ENCODE measurements around the gene FFAR2.
"Not testable (repeated sequence)": the region's sequence is repeated elsewhere in the genome, so short reads cannot be mapped to it uniquely, and the experiment has no call there.

The FFAR2 gene

GRCh38 chr19:35458192-35458591 lies 10.1 kb downstream of the FFAR2 start:
- DNase-seq, result no peak

DNA sequence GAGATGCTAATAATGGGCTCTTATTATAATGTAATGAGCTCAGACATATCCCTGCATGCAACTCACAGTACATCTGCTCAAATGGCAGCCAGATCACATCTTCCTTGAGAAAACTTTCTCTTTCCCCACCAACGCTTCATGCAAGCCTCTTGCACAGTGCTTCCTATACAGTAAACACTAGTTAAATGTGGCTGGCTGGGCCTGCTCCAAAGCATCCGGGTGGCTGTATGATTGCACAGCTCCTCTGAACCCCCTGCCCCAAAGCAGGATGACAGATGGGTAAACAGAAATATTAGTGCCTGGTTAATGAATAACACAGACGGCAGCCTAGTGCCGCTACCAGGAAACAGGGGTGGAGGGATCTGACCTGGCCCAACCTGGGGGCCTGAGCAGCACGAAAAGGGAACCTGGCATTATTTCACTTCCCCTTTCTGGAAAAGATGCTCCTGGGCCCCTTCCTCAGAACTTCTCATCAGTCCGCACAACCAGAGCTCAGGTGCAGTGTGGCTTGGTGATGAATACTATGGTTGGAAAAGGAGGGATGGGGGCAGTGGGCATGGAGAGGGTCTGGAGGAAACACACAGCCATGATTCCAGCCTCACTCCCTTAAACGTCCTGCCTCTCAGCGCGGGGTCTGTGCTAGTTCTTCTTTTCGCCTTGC lies 10.8 kb downstream of the FFAR2 start:
- no peak for DNase-seq

DNA sequence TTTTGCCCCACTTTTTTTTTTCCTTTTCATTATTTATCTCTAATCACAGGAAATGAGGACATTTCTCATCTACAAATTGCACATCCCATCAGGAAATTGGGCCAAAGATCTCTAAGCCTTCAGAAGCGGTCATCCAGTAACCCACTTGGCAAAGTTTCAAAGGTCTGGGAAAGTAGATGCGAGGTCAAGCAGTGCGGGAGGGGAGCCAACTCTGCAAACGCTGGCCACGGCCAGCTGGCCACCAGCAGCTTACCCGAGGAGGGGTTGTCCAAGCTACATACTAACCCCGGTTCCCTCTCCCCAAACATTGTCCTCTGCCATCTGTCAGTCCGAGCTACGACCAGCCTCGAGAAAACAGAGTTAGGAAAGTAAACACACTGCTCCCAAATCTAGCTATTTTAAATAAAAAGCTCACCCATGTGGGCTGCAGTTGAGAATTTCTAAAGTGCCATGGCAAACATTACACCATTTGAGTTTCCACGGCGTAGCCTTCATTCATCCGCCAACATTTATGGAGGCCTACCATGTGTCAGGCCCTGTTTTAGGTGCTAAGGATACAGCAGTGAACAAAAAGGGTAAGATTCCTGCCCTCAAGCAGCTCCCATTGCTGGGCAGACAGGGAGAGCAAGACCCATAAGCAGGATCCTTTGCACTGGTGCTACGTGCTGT lies 11.5 kb downstream of the FFAR2 start:
- no peak for DNase-seq

DNA sequence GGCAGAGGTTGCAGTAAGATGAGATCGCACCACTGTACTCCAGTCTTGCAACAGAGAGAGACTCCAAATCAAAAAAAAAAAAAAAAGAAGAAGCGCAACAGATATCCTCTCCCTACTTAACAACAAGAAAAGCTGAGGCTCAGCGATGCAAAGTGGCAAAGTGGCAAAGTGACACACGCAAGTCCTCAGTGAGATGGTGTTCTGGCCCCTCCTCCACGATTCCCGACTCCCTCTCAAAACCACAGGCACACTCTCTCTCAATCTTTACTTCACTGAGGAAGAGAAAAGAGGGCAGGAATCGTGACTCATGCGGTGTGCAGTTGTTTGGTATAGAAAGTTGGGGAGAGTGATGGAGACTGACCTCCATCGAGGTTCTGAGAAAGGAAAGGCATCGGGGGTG lies 12.6 kb downstream of the FFAR2 start:
- DNase-seq, result no peak

- no peak for DNase-seq
Measured at GRCh38 chr19:35461060-35461459, 13.0 kb downstream of the FFAR2 start.

GRCh38 chr19:35461788-35462187 lies 13.7 kb downstream of the FFAR2 start:
- not testable (repeated sequence) for DNase-seq

GRCh38 chr19:35462476-35462953 lies 14.5 kb downstream of the FFAR2 start:
- no peak for DNase-seq

DNA sequence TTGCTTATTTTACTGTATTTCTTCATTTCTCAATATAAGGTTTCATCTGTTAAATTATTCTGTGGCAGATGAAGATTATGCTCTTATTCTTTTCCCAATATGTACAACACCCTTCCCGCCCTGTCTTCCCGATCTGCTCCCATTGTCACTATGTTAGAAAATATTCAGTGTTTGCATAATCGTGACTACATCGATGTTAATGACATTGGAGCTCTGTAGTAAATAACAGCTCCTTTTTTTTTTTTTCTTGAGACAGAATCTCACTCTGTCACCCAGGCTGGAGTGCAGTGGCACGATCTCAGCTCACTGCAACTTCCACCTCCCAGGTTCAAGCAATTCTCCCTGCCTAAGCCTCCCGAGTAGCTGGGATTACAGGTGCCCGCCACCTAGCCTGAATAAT lies 14.9 kb downstream of the FFAR2 start:
- not testable (repeated sequence) for DNase-seq

GRCh38 chr19:35466259-35466658 lies 18.2 kb downstream of the FFAR2 start:
- DNase-seq, result no peak

- DNase-seq, result peak; percentile 2
Measured at GRCh38 chr19:35468637-35469036, 20.6 kb downstream of the FFAR2 start.

DNA sequence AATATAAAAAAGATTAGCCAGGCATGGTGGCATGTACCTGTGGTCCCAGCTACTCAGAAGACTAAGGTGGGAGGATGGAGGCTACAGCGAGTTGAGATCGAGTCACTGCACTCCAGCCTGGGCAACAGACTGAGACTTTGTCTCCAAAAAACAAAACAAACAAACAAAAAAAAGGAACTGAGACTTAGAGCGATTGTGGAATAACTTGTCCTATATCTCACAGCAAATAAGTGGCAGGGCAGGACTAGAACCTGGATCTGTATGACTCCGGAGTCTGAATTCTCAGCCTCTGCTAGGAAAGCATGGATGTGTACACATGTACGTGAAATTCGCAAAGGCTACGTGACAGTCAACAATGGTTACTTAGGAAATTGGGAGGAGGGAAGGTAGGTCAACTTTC lies 22.1 kb downstream of the FFAR2 start:
- DNase-seq, result no peak

DNA sequence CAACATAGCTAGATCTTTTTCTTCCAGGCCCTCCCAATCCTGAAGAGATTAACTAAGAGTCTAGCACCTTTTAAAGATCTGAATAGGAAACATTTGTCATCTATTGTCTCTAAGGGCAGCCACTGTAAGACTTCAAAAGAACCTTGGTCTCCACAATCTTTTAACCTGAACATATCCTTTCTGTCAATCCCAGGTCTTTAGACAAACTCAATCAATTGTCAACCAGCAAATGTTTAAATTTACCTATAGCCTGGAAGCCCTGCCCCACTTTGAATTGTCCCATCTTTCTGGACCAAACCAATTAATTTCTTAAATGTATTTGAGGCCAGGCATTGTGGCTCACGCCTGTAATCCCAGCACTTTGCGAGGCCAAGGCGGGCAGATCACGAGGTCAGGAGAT lies 23.0 kb downstream of the FFAR2 start:
- DNase-seq, result not testable (repeated sequence)

DNA sequence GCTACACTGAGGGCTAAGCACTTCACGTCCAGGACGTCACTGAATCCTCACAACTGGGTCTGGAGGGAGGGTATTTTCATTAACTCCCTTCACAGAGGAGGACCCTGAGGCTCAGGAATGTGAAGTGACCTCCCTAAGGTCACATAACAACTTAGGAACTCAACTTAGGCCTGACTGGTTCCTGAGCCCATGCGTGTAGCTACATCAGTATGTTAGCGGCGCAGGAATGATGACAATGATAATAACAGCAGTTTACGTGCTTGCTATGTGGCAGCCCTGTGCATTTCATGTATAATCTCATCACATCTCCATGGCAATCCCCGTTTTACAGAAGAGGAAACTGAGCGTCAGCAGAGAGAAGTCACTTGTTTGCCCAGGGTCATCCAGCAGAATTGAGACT lies 23.9 kb downstream of the FFAR2 start:
- DNase-seq, result no peak

GRCh38 chr19:35474104-35474503 lies 26.0 kb downstream of the FFAR2 start:
- DNase-seq, result no peak

DNA sequence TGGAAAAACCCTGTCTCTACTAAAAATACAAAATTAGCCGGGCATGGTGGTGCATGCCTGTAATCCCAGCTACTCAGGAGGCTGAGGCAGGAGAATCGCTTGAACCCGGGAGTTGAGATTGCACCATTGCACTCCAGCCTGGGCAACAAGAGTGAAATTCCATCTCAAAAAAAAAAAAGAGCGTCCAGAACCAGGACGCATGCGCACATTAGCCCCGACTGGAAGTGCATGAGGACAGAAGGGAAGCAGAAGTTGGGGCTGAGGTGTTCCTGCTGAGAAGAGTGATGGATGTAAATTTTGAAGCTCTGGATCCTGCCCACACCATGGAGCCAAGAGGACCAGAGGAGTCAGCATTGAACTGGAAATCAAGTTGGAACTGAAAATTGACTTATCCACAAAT lies 26.5 kb downstream of the FFAR2 start:
- not testable (repeated sequence) for DNase-seq

DNA sequence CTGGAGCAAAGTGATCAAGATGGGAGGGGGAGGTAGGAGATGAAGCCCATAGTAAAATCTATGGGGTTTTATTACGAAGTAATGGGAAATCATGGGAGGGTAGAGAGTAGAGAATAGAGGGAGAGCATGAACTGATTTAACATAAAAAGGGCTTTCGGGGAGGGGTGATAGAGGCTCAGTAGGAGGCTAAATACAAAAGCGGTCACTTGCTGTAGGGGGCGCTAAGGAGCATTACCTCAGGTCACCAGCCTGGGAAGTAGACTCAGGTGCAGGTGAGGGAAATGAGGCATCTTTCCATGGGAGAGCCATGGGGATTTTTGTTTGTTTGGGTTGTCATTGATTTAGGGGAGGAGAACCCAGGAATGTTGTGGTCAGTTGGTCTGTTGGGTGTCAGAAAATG lies 28.1 kb downstream of the FFAR2 start:
- DNase-seq, result no peak

GRCh38 chr19:35478794-35479677 lies 31.0 kb downstream of the FFAR2 start:
- no peak for DNase-seq

GRCh38 chr19:35483089-35483488 lies 35.0 kb downstream of the FFAR2 start:
- DNase-seq, result no peak

DNA sequence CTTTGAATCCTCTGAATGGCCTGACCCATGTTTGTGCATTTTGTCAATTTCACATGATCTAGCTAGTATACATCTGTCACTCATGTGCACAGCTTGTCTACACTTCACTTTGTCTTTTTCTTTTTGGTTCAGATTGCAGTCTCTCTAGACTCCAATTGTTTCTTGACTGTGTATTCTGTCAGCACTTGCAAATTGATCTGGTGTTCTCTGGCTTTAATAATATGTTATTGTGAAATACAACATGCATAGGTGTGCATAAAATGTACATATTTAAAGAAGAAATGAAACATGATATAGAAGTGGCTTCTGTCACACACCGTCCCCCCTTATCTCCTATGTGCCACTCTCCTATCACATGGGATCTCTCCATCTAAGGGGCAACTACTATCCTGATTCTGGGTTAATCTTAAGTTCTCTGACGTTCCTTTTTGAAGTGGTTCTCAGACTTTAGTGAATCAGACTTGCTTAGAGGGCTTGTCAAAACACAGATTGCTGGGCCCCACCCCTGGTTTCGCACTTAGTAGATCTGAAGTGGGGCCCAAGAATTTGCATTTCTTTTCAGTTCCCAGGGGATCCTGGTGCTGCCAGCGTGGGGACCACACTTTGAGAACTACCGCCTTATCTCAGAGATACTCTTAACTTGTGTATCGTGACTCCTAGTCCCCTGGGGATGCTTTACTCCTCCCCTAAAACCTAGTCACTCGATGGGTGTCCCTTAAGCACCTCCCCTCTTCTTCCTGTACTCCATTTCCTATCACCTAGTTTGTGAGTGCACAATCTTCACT lies 36.4 kb downstream of the FFAR2 start:
- DNase-seq, result no peak

- DNase-seq, result no peak
Measured at GRCh38 chr19:35486268-35486708, 38.2 kb downstream of the FFAR2 start.

- DNase-seq, result no peak
Measured at GRCh38 chr19:35487656-35488182, 39.7 kb downstream of the FFAR2 start.

DNA sequence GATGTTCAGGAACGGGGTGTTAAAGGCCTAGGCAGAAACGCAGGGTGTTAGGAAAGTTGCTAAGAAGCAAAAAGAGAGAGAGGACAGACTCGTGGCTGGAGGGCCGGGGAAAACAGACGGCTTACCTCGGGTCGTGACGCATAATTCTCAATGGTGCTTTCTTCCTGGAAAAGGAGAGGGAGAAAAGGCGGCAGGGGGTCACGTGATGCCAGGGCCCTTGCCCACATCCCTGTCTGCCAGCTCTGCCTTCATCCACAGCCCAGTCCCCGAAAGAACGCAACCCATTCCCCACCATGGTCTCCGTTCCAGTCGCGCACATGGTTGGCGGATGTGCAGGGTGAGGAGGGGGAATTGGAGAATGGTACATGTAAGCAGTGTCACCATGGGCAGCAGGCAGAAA lies 40.6 kb downstream of the FFAR2 start:
- DNase-seq, result no peak

- no peak for DNase-seq
Measured at GRCh38 chr19:35490364-35490763, 42.3 kb downstream of the FFAR2 start, which contains the start of gene KRTDAP. Gene KRTDAP (minus strand): TSS chr19:35490464. CDS start chr19:35490442, 22 bp downstream.

Measured in fibroblast of upper back skin (primary cell).